ENCODE results near the gene MYPN. TPM values are rescaled to one million over a fixed set of nuclear protein-coding genes. Genes with fewer than 3 reads are reported as not detected.

The MYPN gene
- total RNA-seq, 2 donors from 2014 or later = 1.1 TPM; not detected in 1

DNA sequence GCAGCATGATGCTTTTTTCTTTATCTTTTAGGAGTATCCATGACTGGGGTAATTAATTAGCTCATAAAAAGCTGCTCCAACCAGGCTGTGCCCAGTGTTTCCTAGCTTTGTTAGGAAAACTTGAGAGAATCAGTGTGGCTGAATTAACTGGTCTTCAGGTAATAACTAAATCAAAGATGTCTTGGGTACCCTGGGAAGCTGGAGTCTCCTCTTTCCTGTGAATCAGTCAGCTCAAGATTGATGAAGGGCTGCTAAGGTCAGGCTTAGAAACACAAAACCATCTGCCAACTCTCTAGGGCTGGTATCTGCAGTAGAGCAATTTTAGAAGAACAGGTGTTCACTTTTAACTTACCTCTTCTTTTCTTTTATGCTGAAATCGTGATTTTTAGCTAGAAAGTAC lies 144.1 kb downstream of the MYPN start:
- H3K4me1 Mint-ChIP-seq = no peaks in the 10 kb centered on the region
- H3K36me3 Mint-ChIP-seq (ENCODE audit: low read depth) = no peaks in the 10 kb centered on the region
- H3K27me3 Mint-ChIP-seq = peaks cover 6% of the 10 kb centered on the region
- H3K4me3 Mint-ChIP-seq = no peak overlapping the region
- no peak for ATAC-seq (replicated peaks)
- no peak overlapping the region for H3K27ac Mint-ChIP-seq
- H3K9me3 Mint-ChIP-seq = no peaks in the 10 kb centered on the region

DNA sequence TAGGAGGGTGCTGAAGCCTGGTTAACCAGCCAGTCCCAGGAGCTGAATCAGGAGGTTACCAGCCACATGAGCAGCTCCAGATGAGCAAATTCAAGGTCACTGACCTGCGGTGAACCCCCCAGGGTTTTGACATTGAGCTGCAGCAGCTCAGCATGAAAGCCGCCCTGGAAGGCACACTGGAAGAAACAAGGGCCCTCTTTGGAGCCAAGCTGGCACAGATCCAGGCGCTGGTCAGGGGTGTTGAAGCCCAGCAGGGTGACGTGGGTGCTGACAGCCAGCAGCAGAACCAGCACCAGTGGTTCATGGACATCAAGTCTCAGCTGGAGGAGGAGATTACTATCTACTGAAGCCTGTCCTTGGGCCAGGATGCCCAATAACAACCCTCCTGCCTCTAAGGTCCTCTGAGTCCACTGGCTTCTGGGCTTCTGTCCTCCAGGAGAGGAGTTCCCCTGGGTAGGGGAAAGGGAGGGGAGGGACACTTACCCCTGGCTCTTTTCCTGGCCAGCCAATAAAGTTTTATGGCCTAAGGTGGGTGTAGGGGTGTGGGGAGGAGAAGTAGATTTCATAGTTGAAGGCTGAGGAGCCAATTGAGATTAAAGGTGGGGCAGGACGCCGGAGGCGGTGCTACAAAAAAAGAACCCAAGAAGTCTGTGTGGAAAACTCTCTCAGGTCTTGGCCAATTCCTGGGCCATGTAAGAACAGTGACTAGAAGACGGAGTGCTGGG lies 152.0 kb downstream of the MYPN start:
- no peak overlapping the region for H3K4me3 Mint-ChIP-seq
- no peaks in the 10 kb centered on the region for H3K36me3 Mint-ChIP-seq (ENCODE audit: low read depth)
- H3K4me1 Mint-ChIP-seq = no peaks in the 10 kb centered on the region
- no peaks in the 10 kb centered on the region for H3K9me3 Mint-ChIP-seq
- ATAC-seq (replicated peaks) = no peak
- H3K27ac Mint-ChIP-seq = no peak overlapping the region
- peaks cover 2% of the 10 kb centered on the region for H3K27me3 Mint-ChIP-seq

Other genes with a start within 250 kb of the MYPN start
- 10 to 100 TPM; 24.0 to 30.7 TPM for gene SIRT1, start 224.8 kb upstream of the MYPN start, total RNA-seq
- gene HERC4, start 34.2 kb upstream of the MYPN start, total RNA-seq = 100 to 1,000 TPM in 1 of 2 donors, 10 to 100 TPM in 1; 72.2 to 102 TPM
- gene ATOH7, start 122.6 kb downstream of the MYPN start, total RNA-seq = not detected
- gene HNRNPH3, start 222.6 kb downstream of the MYPN start, total RNA-seq = 100 to 1,000 TPM; 113 to 133 TPM
- under 1 TPM; 0.58 to 0.69 TPM for gene PBLD, start 223.4 kb downstream of the MYPN start, total RNA-seq